ENCODE measurements around the gene ATP2B1.

Gene ATP2B1

GRCh38 chr12:89692439-89692838, 16.2 kb downstream of the ATP2B1 start:
- no peak for DNase-seq (ENCODE audit: low spot score)

GRCh38 chr12:89691659-89692058, 17.0 kb downstream of the ATP2B1 start:
- no peak for DNase-seq (ENCODE audit: low spot score)

- DNase-seq (ENCODE audit: low spot score), result no peak
Observed at GRCh38 chr12:89690925-89691324, 17.7 kb downstream of the ATP2B1 start.

GRCh38 chr12:89689306-89689705, 19.3 kb downstream of the ATP2B1 start:
- DNase-seq (ENCODE audit: low spot score), result no peak

- DNase-seq (ENCODE audit: low spot score), result no peak
Observed at GRCh38 chr12:89686311-89686710, 22.3 kb downstream of the ATP2B1 start.

- no peak for DNase-seq (ENCODE audit: low spot score)
Observed at GRCh38 chr12:89685363-89685972, 23.2 kb downstream of the ATP2B1 start.

- DNase-seq (ENCODE audit: low spot score), result no peak
Observed at GRCh38 chr12:89684136-89684535, 24.5 kb downstream of the ATP2B1 start.

GRCh38 chr12:89682284-89682683, 26.4 kb downstream of the ATP2B1 start:
- DNase-seq (ENCODE audit: low spot score), result no peak

GRCh38 chr12:89680409-89680808, 28.2 kb downstream of the ATP2B1 start:
- DNase-seq (ENCODE audit: low spot score), result no peak

- DNase-seq (ENCODE audit: low spot score), result no peak
Observed at GRCh38 chr12:89679631-89680030, 29.0 kb downstream of the ATP2B1 start.

- DNase-seq (ENCODE audit: low spot score), result no peak
Observed at GRCh38 chr12:89678225-89678624, 30.4 kb downstream of the ATP2B1 start.

- no peak for DNase-seq (ENCODE audit: low spot score)
Observed at GRCh38 chr12:89676930-89677329, 31.7 kb downstream of the ATP2B1 start.

- no peak for DNase-seq (ENCODE audit: low spot score)
Observed at GRCh38 chr12:89674326-89674942, 34.2 kb downstream of the ATP2B1 start.

- no peak for DNase-seq (ENCODE audit: low spot score)
Observed at GRCh38 chr12:89673603-89674002, 35.0 kb downstream of the ATP2B1 start.

- DNase-seq (ENCODE audit: low spot score), result no peak
Observed at GRCh38 chr12:89672589-89672979, 36.1 kb downstream of the ATP2B1 start.

- no peak for DNase-seq (ENCODE audit: low spot score)
Observed at GRCh38 chr12:89671469-89671868, 37.2 kb downstream of the ATP2B1 start.

GRCh38 chr12:89669197-89669596, 39.4 kb downstream of the ATP2B1 start:
- DNase-seq (ENCODE audit: low spot score), result no peak

GRCh38 chr12:89665556-89665955, 43.1 kb downstream of the ATP2B1 start:
- no peak for DNase-seq (ENCODE audit: low spot score)

GRCh38 chr12:89664441-89664840, 44.2 kb downstream of the ATP2B1 start:
- no peak for DNase-seq (ENCODE audit: low spot score)

GRCh38 chr12:89663577-89664357, 44.9 kb downstream of the ATP2B1 start:
- DNase-seq (ENCODE audit: low spot score), result peak; percentile 58

- no peak for DNase-seq (ENCODE audit: low spot score)
Observed at GRCh38 chr12:89662623-89663022, 46.0 kb downstream of the ATP2B1 start.

- peak; percentile 29 for DNase-seq (ENCODE audit: low spot score)
Observed at GRCh38 chr12:89661706-89662330, 46.8 kb downstream of the ATP2B1 start.

- DNase-seq (ENCODE audit: low spot score), result no peak
Observed at GRCh38 chr12:89657739-89658138, 50.9 kb downstream of the ATP2B1 start.
